Skeletal muscle tissue (tissue), 1 donor: ENCODE measurements around the gene MCF2L. TPM values are rescaled to one million over a fixed set of nuclear protein-coding genes. Genes with fewer than 3 reads are reported as not detected.

Source experiments
- total RNA-seq: library from RNA; depleted of rRNA; stranded (reverse); fragments of >200 nt; gene quantifications from one replicate; pipeline ENCODE4 v1.2.3, GENCODE V29; 2014

The MCF2L gene
- total RNA-seq, 1 donor from 2014 or later, result 18.3 TPM

Other genes with a start within 250 kb of the MCF2L start
- under 0.01 TPM for gene F7, start 136.6 kb downstream of the MCF2L start, total RNA-seq
- 33.9 TPM for gene F10, start 153.6 kb downstream of the MCF2L start, total RNA-seq
- gene PROZ, start 189.4 kb downstream of the MCF2L start, total RNA-seq, result not detected
- 36.0 TPM for gene PCID2, start 239.5 kb downstream of the MCF2L start, total RNA-seq
- gene CUL4A, start 240.4 kb downstream of the MCF2L start, total RNA-seq, result 67.3 TPM